GM12878 (cell line): ENCODE results near the gene TERF2IP. TPM values are rescaled to one million over a fixed set of nuclear protein-coding genes. Genes with fewer than 3 reads are reported as not detected.

Experiments
- ASH2L ChIP-seq: fragments of 300-600, 200-600 bp; sonication (generic); IDR thresholded peaks from 2 replicates; pipeline ENCODE4 v1.6.1; 2017; ENCODE audit warnings: low read depth, mild to moderate bottlenecking, borderline replicate concordance
- ATF3 ChIP-seq: IDR thresholded peaks from 2 replicates; pipeline ENCODE4 v1.6.1; 2011; ENCODE audit warnings: low read depth, mild to moderate bottlenecking, low read length, moderate library complexity, borderline replicate concordance; ENCODE audit errors: extremely low read depth
- ELK1 ChIP-seq: IDR thresholded peaks from 2 replicates; pipeline ENCODE4 v1.6.1; 2012; ENCODE audit warnings: low read depth, low read length, improper control_type of control experiment
- ETV6 ChIP-seq, 2 experiments: fragments of 450-650 bp in 1 of 2; IDR thresholded peaks in 1 of 2; conservative IDR thresholded peaks in 1 of 2; 2 replicates each; pipeline ENCODE4 v1.6.1; 2014; ENCODE audit warnings: antibody characterized with exemption in 1 of 2, borderline replicate concordance in 1 of 2, low read depth in 1 of 2, mild to moderate bottlenecking in 1 of 2, moderate library complexity in 1 of 2
- FOXM1 ChIP-seq: IDR thresholded peaks from 2 replicates; pipeline ENCODE4 v1.6.1; 2012; ENCODE audit warnings: low read depth, mild to moderate bottlenecking, inconsistent platforms, low read length, moderate library complexity
- MLLT1 ChIP-seq: fragments of 450-650 bp; IDR thresholded peaks from 2 replicates; pipeline ENCODE4 v1.6.1; 2016; ENCODE audit warnings: mild to moderate bottlenecking
- MXI1 ChIP-seq: fragments of 150-350 bp; IDR thresholded peaks from 2 replicates; pipeline ENCODE4 v1.6.1; 2011; ENCODE audit warnings: low read depth, mild to moderate bottlenecking, inconsistent platforms, low read length, improper control_type of control experiment
- NR2C1 ChIP-seq: fragments of 450-650 bp; IDR thresholded peaks from 2 replicates; pipeline ENCODE4 v1.6.1; 2017; ENCODE audit warnings: antibody characterized with exemption, mild to moderate bottlenecking, moderate library complexity
- PAX5 ChIP-seq: IDR thresholded peaks from 2 replicates; pipeline ENCODE4 v1.6.1; 2011; ENCODE audit warnings: low read depth, low read length, borderline replicate concordance
- PML ChIP-seq: IDR thresholded peaks from 2 replicates; pipeline ENCODE4 v1.6.1; 2012; ENCODE audit warnings: low read length, inconsistent platforms
- RCOR1 ChIP-seq: conservative IDR thresholded peaks from 2 replicates; pipeline ENCODE4 v1.6.1; 2012; ENCODE audit warnings: low read depth, low read length, improper control_type of control experiment
- STAT3 ChIP-seq: IDR thresholded peaks from 2 replicates; pipeline ENCODE4 v1.6.1; 2011; ENCODE audit warnings: low read depth, low read length, improper control_type of control experiment
- TBL1XR1 ChIP-seq: IDR thresholded peaks from 2 replicates; pipeline ENCODE4 v1.6.1; 2012; ENCODE audit warnings: low read depth, low read length, improper control_type of control experiment
- ZBTB40 ChIP-seq: fragments of 450-650 bp; IDR thresholded peaks from 2 replicates; pipeline ENCODE4 v1.6.1; 2016; ENCODE audit warnings: mild to moderate bottlenecking, moderate library complexity, borderline replicate concordance
- ZNF384 ChIP-seq: IDR thresholded peaks from 2 replicates; pipeline ENCODE4 v1.6.1; 2012; ENCODE audit warnings: low read depth, mild to moderate bottlenecking, low read length, improper control_type of control experiment, borderline replicate concordance
- ZNF687 ChIP-seq: fragments of 450-650 bp; IDR thresholded peaks from 2 replicates; pipeline ENCODE4 v1.6.1; 2017; ENCODE audit warnings: mild to moderate bottlenecking, moderate library complexity
- polyA plus RNA-seq, 11 experiments: library from polyadenylated mRNA; depleted of rRNA in 4 of 11; unstranded in 6 of 11; stranded (reverse) in 5 of 11; fragments of >200 nt; fragmentation: Nextera tagmentation in 4 of 11; fragmentation: Illumina TruSeq in 1 of 11; extraction: Ambion mirVana in 4 of 11; extraction: Trizol in 1 of 11; gene quantifications; 1 replicate in 1 of 11; 2 replicates in 10 of 11; pipeline versions ENCODE4 v1.2.1 to v1.2.3, GENCODE V29; 2011 to 2016; ENCODE audit warnings: inconsistent platforms in 2 of 11, missing spikeins in 2 of 11, low read depth in 1 of 11
- total RNA-seq, 4 experiments: library from RNA; depleted of rRNA in 3 of 4; stranded (reverse); fragments of >200 nt in 3 of 4; fragmentation: Illumina TruSeq in 1 of 4; extraction: Trizol in 1 of 4; gene quantifications; 2 replicates each; pipeline versions ENCODE4 v1.2.1 to v1.2.3, GENCODE V29; 2013 to 2021

TERF2IP gene
- total and polyA plus RNA-seq, 10 of the 15 experiments (the other 5 are each of a cell fraction or from before 2014, with no cell fraction given): 19.6 to 93.1 (median 54.4) TPM

DNA sequence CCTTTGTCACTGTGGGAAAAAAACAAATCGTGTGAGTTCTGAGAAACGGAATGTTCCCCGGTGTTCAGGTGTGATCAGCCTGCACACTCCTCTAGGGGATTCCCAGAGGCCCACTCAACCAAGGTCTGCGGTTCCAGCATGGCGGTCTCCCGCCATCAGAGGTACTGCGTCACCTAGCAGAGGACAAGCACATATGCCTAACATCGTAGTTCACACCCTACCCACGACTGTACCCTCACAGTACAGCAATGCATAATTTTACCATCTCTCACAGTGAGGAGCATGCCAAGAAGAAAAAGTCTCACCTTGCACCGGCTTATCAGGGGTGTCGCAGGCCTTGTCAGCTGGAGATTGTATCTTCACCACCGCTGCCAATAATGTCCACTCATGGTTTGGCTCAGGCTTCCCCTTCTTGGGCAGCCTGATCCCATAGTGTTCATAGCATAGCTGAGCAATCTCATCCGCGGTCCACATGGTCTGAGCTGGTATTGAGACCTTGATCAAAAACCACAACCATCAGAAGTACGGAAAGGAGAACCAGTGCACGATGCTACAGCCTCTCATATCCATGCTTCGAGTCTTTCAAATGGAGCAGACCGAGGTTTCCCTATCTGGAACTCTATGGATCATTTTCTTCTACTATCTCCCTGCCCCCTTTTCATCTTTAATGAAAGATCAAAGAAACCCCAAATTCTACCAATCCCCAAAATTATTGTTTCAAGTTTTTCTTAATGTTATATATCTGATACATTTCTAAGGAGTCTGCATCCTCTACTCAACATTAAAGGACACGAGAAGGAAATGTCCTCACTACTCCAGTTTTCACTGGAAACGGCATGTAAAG, 27.0 kb upstream of the TERF2IP start (continued):
- TF ChIP-seq STAT3: no peak
- no peak for TF ChIP-seq ZBTB40
- TF ChIP-seq FOXM1: peak; percentile 19; the same call in 1 of the 2 replicates
- TF ChIP-seq RCOR1: no peak
- TF ChIP-seq ZNF687: no peak
- TF ChIP-seq ELK1: no peak
- TF ChIP-seq NR2C1: no peak
- TF ChIP-seq ATF3: no peak
- TF ChIP-seq TBL1XR1: no peak
- peak in 1 of 2 experiments; percentile 53; a peak in 1 of 4 replicates for TF ChIP-seq ETV6 (conservative IDR thresholded peaks at IDR 0.05 in 1 of 2, IDR thresholded peaks at IDR 0.05 in 1 of 2; ENCODE audit: borderline replicate concordance in 1 of 2, low read depth in 1 of 2)
- no peak; the same call in none of the 2 replicates for TF ChIP-seq PML
- no peak for TF ChIP-seq ZNF384
- no peak for TF ChIP-seq ASH2L
- no peak for TF ChIP-seq MXI1
- TF ChIP-seq PAX5: no peak
- TF ChIP-seq MLLT1: no peak
